HepG2 (cell line): ENCODE measurements around the gene LYSMD2. TPM values are rescaled to one million over a fixed set of nuclear protein-coding genes. Genes with fewer than 3 reads are reported as not detected.

Experiments used
- ATAC-seq: fragments of 200-7000 bp; cut with Tn5 transposase; 3 replicates; pipeline ENCODE4 v1.9.1; 2020; ENCODE audit warnings: mild to moderate bottlenecking, moderate library complexity
- BruUV-seq: library from RNA; stranded (reverse); fragments of 400-500 nt; replicated peaks from 2 replicates; lab custom pipeline; 2021; lab: Mats Ljungman, UMichigan
- CTCF ChIA-PET: fragments of 300-600 bp; formaldehyde crosslinking; extraction: SDS; loops from one replicate; lab custom pipeline; 2021; ENCODE audit warnings: low total read pairs, inconsistent platforms, low intra/inter-chr PET ratio; lab: Yijun Ruan, JAX
- POLR2A ChIA-PET: fragments of 350-600 bp; sonication (Branson Sonifier 250); formaldehyde crosslinking; loops from one replicate; lab custom pipeline; 2020; ENCODE audit warnings: antibody characterized with exemption, inconsistent platforms; lab: Yijun Ruan, JAX
- DNase-seq: peaks from one replicate; pipeline ENCODE4 v3.0.0-alpha.2; 2015; ENCODE audit warnings: low spot score
- FAIRE-seq: peaks from 3 replicates; lab custom pipeline; 2011; peaks lifted over from hg19 to GRCh38; lab: Jason Lieb, UNC
- H2AFZ ChIP-seq: one replicate; pipeline ENCODE4 v1.6.1; 2011; ENCODE audit warnings: low read length, inconsistent platforms
- H3K27ac ChIP-seq: fragments of 300-600 bp; 3 replicates; pipeline ENCODE4 v1.8.0; 2011; ENCODE audit warnings: mixed run types, mild to moderate bottlenecking, mixed read lengths, low read length, inconsistent platforms; ENCODE audit not compliant: insufficient read depth; ENCODE audit errors: extremely low read length
- H3K27me3 ChIP-seq, 2 experiments: fragments of 200-600 bp in 1 of 2; 2 replicates in 1 of 2; 3 replicates in 1 of 2; pipeline versions ENCODE4 v1.6.0 to v1.8.0; 2011; ENCODE audit warnings: low read length in 2 of 2, mild to moderate bottlenecking in 2 of 2, moderate library complexity in 2 of 2, inconsistent platforms in 1 of 2; ENCODE audit not compliant: insufficient read depth in 2 of 2, control insufficient read depth in 1 of 2
- H3K36me3 ChIP-seq, 2 experiments: fragments of 200-600 bp in 1 of 2; replicated peaks in 1 of 2; 2 replicates in 1 of 2; 3 replicates in 1 of 2; pipeline versions ENCODE4 v1.5.1 to v1.8.0; 2011; ENCODE audit warnings: low read length in 2 of 2, inconsistent platforms in 1 of 2; ENCODE audit not compliant: insufficient read depth in 2 of 2, control insufficient read depth in 1 of 2
- H3K4me1 ChIP-seq: 2 replicates; pipeline ENCODE4 v1.5.1; 2012; ENCODE audit warnings: low read length, inconsistent platforms; ENCODE audit not compliant: insufficient read depth
- H3K4me2 ChIP-seq: 2 replicates; pipeline ENCODE4 v1.6.0; 2011; ENCODE audit warnings: low read depth, low read length, inconsistent platforms
- H3K4me3 ChIP-seq, 3 experiments: fragments of 200-600 bp in 1 of 3; sonication (generic), shearing (Covaris generic) in 1 of 3; replicated peaks in 1 of 3; 2 replicates each; pipeline ENCODE4 v1.5.1; 2011 to 2016; ENCODE audit warnings: low read length in 3 of 3, inconsistent platforms in 2 of 3, low read depth in 2 of 3, mild to moderate bottlenecking in 2 of 3, control low read depth in 1 of 3, mixed read lengths in 1 of 3; ENCODE audit not compliant: insufficient read depth in 1 of 3
- H3K79me2 ChIP-seq: one replicate; pipeline ENCODE4 v1.6.1; 2011; ENCODE audit warnings: low read length, inconsistent platforms; ENCODE audit not compliant: insufficient read depth
- H3K9ac ChIP-seq: 2 replicates; pipeline ENCODE4 v1.6.0; 2011; ENCODE audit warnings: mild to moderate bottlenecking, low read depth, low read length, inconsistent platforms; ENCODE audit not compliant: insufficient read depth
- H3K9me3 ChIP-seq: 2 replicates; pipeline ENCODE4 v1.5.1; 2012; ENCODE audit warnings: mild to moderate bottlenecking, low read length
- H4K20me1 ChIP-seq: 2 replicates; pipeline ENCODE4 v1.6.0; 2011; ENCODE audit warnings: inconsistent platforms, mild to moderate bottlenecking, low read length, moderate library complexity; ENCODE audit not compliant: insufficient read depth
- IKZF1 ChIP-seq: fragments of 450-650 bp; IDR thresholded peaks from 2 replicates; pipeline ENCODE4 v1.7.1; 2016
- MYPOP ChIP-seq: sonication (generic); formaldehyde crosslinking; IDR thresholded peaks from 2 replicates; pipeline ENCODE4 v1.8.1; 2023; ENCODE audit warnings: mild to moderate bottlenecking, moderate library complexity, missing genetic modification reagents
- NPAS2 ChIP-seq: sonication (generic); formaldehyde crosslinking; IDR thresholded peaks from 2 replicates; pipeline ENCODE4 v1.8.0; 2022; ENCODE audit warnings: mild to moderate bottlenecking, missing genetic modification reagents, borderline replicate concordance
- PAWR ChIP-seq: sonication (generic); formaldehyde crosslinking; IDR thresholded peaks from 2 replicates; pipeline ENCODE4 v1.4.0; 2020; ENCODE audit warnings: missing genetic modification reagents, mild to moderate bottlenecking, borderline replicate concordance
- RARG ChIP-seq: sonication (generic); formaldehyde crosslinking; IDR thresholded peaks from 2 replicates; pipeline ENCODE4 v1.4.0; 2020; ENCODE audit warnings: low read depth, mild to moderate bottlenecking, missing genetic modification reagents
- SMAD1 ChIP-seq: sonication (generic); formaldehyde crosslinking; IDR thresholded peaks from 2 replicates; pipeline ENCODE4 v1.4.0; 2020; ENCODE audit warnings: missing genetic modification reagents, low read depth, mild to moderate bottlenecking, borderline replicate concordance
- ZBTB46 ChIP-seq: sonication (generic); formaldehyde crosslinking; IDR thresholded peaks from 2 replicates; pipeline ENCODE4 v1.4.0; 2020; ENCODE audit warnings: mild to moderate bottlenecking, missing genetic modification reagents, borderline replicate concordance
- ZBTB7B ChIP-seq: sonication (generic); formaldehyde crosslinking; IDR thresholded peaks from 2 replicates; pipeline ENCODE4 v1.4.0; 2020; ENCODE audit warnings: missing genetic modification reagents
- ZFP62 ChIP-seq: sonication (generic); formaldehyde crosslinking; IDR thresholded peaks from 2 replicates; pipeline ENCODE4 v1.4.0; 2020; ENCODE audit warnings: missing genetic modification reagents
- ZNF207 ChIP-seq: fragments of 450-650 bp; IDR thresholded peaks from 2 replicates; pipeline ENCODE4 v1.6.1; 2016; ENCODE audit warnings: antibody characterized with exemption, borderline replicate concordance
- ZNF414 ChIP-seq: sonication (generic); formaldehyde crosslinking; IDR thresholded peaks from 2 replicates; pipeline ENCODE4 v1.5.0; 2020; ENCODE audit warnings: missing genetic modification reagents
- ZNF562 ChIP-seq: sonication (generic); formaldehyde crosslinking; IDR thresholded peaks from 2 replicates; pipeline ENCODE4 v1.8.0; 2022; ENCODE audit warnings: missing genetic modification reagents, borderline replicate concordance
- ZNF687 ChIP-seq: sonication (generic); formaldehyde crosslinking; IDR thresholded peaks from 2 replicates; pipeline ENCODE4 v1.5.1; 2020; ENCODE audit warnings: mild to moderate bottlenecking, missing genetic modification reagents, moderate library complexity
- WGBS: methylation state at CpG from one replicate; pipeline ENCODE4 v1.1.6; 2017; ENCODE audit warnings: low lambda C conversion rate; 5-methylcytosine and 5-hydroxymethylcytosine counted together
- in situ Hi-C: cut with HindIII; loops from 2 replicates; pipeline ENCODE4 v1.10.0; 2017; ENCODE audit warnings: low pct_unique_long_range_greater_than_20kb; ENCODE audit not compliant: extremely low pct_ligation_motif_present
- intact Hi-C: fragments of 100-400 bp; cut with micrococcal nuclease; formaldehyde crosslinking; loops from one replicate; pipeline ENCODE4 v1.10.0; 2022; ENCODE audit not compliant: unreplicated experiment
- polyA plus RNA-seq, 8 experiments: library from polyadenylated mRNA; depleted of rRNA in 3 of 8; stranded (reverse) in 7 of 8; unstranded in 1 of 8; fragments of >200 nt; fragmentation: Illumina TruSeq in 4 of 8; extraction: Trizol in 4 of 8; gene quantifications; 2 replicates each; pipeline versions ENCODE4 v1.2.1 to v1.2.3, GENCODE V29; 2011 to 2016; ENCODE audit warnings: low read depth in 4 of 8, missing spikeins in 1 of 8, mixed read lengths in 1 of 8; ENCODE audit not compliant: insufficient read depth in 1 of 8
- total RNA-seq, 5 experiments: library from RNA; depleted of rRNA; stranded (reverse); fragments of >200 nt; fragmentation: Illumina TruSeq; extraction: Trizol; gene quantifications; 2 replicates each; pipeline ENCODE4 v1.2.3, GENCODE V29; 2016; ENCODE audit warnings: low read depth in 1 of 5

The LYSMD2 gene
- total and polyA plus RNA-seq, 2 of the 13 experiments (the other 11 are each of a cell fraction or from before 2014, with no cell fraction given): 0.05 to 0.27 TPM

GRCh38 chr15:51718746-51719145 is 18.7 kb downstream of the LYSMD2 start (continued):
- no peak for TF ChIP-seq SMAD1 (CRISPR knock-in tag)
- TF ChIP-seq NPAS2 (CRISPR knock-in tag): no peak
- no peak for TF ChIP-seq RARG
- no peak for TF ChIP-seq MYPOP
- TF ChIP-seq ZBTB7B (CRISPR knock-in tag): no peak
- TF ChIP-seq ZBTB46 (CRISPR knock-in tag): no peak
- no peak for TF ChIP-seq ZFP62
- TF ChIP-seq, all 625 proteins: peak for 0

- FAIRE-seq: no peak
- Histone ChIP-seq H2AFZ (no peak overlapping the region), H3K4me1 (peaks cover 16% of the 10 kb centered on the region), H3K27me3 (no peaks in the 10 kb centered on the region), H3K9ac (no peak overlapping the region), H3K4me2 (no peak overlapping the region), H3K79me2 (no peaks in the 10 kb centered on the region), H3K27ac (no peak overlapping the region), H3K9me3 (no peaks in the 10 kb centered on the region), H3K36me3 (no peaks in the 10 kb centered on the region), H3K4me3 (no peak overlapping the region), H4K20me1 (no peaks in the 10 kb centered on the region)
- WGBS: 14% methylated on average over 4 of the region's 4 CpGs
- ChIA-PET POLR2A (no interaction called here), CTCF (no interaction called here)
- in situ Hi-C loops (no loop called here), intact Hi-C loops (no loop called here)
- TF ChIP-seq IKZF1: no peak
- TF ChIP-seq ZNF562 (CRISPR knock-in tag): no peak
- no peak for TF ChIP-seq ZNF414 (CRISPR knock-in tag)
- TF ChIP-seq ZNF687 (CRISPR knock-in tag): no peak
- no peak for TF ChIP-seq ZNF207
- TF ChIP-seq PAWR (CRISPR knock-in tag): no peak
- BruUV-seq: no TSS peak
- DNase-seq: no peak
- peak; percentile 42; the same call in 1 of the 3 replicates for ATAC-seq
Observed at GRCh38 chr15:51718219-51718618, 19.2 kb downstream of the LYSMD2 start.
